Measurements from ENCODE around the gene SEMA3E.
A peak's percentile ranks its signal among the peaks of the same experiment; 100 is the strongest.

Gene SEMA3E

DNA sequence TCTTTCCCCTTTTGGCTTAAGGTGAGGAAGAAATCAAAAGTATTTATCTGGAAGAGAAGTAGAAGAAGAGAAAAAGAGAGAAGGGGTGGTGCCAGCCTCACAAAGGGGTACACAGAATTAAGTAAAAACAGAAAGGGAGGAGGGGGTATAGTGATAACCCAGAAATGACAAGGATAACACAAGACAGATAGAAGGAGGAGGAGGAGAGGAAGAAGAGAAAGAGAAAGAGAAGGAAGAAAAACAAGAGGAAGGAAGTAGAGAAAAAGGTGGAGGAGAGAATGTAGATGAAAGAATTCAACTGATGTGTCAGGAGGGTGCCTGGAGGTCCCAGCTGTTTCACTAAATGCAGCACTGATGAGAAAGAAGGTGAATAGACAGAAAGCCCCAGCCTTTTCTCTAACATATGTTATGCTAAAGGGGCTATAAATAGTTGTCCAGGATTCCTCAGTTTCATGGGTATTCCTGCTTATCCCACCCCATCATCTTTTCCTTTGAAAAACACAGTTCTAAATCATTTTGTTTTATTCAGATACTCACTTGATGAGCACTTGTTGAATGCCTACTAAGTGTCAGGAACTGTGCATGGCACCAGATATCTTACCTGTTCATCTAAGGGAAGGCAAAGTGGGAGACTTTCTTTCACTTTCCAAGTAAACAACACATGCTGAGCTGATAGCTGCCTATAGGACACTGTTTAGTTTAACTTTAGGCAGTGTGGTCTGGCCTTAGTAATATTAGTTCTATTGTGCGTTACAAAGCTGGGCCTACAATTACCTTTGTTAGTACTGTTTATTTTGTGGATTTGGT lies 8.0 kb downstream of the SEMA3E start:
- no peak for DNase-seq (ENCODE audit: low spot score)

DNA sequence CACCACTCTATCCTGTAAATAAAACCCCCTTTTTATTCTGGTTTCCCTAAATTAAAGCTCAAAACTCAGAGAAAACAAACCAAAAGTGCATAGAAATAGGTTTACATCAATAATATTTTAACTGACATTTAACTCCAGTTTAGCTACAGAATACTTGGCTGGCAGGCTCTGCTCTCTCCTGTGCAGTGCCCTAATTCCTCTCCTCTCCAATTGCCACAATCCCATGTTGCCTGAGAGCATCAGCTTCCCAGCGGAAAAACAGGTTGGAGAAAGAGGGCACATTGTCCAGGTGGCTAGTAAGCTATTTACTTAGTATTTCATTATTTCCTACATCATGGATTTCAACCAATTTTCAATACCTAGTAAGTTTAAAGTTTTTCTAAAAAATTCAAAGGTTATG lies 8.7 kb downstream of the SEMA3E start:
- no peak for DNase-seq (ENCODE audit: low spot score)

- no peak for DNase-seq (ENCODE audit: low spot score)
These were observed 15.4 kb downstream of the SEMA3E start for GRCh38 chr7:83633516-83633915.

GRCh38 chr7:83629117-83629880 lies 19.6 kb downstream of the SEMA3E start:
- DNase-seq (ENCODE audit: low spot score), result no peak

DNA sequence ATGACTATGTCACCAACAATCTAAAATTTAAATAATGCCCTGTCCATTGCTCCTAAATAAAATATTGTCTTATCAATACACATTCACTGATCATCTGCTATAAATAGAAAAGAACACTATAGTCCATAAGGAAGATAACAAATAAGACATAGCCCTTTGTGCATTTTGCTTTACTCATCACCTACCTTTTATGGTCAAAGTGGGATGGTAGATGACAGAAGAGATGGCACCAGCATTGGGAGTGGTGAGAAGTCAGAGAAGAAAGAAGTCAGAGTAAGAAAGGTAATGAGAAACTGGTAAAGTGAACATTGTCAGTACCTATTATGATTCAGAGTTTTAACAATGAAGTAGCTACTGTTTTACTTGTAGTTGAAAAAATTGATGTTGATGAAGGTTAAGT lies 31.1 kb downstream of the SEMA3E start:
- no peak for DNase-seq (ENCODE audit: low spot score)

- no peak for DNase-seq (ENCODE audit: low spot score)
These were observed 34.8 kb downstream of the SEMA3E start for GRCh38 chr7:83614112-83614511.

DNA sequence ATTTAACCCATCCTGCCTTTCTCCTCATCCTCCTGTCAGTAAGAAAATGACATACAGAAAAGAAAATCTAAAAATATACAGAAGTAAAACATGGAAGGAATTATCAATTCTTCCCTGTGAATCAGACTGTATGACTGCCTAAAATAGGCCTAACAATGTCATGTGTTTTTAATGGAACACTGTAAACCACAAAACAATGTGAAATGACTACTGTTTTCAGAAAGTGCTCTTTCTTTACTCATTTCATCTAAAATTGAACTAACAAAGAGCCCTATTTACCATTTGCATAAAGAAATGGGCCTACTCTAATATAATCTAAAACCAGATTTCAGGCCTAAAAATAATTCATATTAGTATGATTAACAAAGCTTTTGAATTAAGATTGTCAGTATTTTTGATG lies 35.7 kb downstream of the SEMA3E start:
- DNase-seq (ENCODE audit: low spot score), result no peak

DNA sequence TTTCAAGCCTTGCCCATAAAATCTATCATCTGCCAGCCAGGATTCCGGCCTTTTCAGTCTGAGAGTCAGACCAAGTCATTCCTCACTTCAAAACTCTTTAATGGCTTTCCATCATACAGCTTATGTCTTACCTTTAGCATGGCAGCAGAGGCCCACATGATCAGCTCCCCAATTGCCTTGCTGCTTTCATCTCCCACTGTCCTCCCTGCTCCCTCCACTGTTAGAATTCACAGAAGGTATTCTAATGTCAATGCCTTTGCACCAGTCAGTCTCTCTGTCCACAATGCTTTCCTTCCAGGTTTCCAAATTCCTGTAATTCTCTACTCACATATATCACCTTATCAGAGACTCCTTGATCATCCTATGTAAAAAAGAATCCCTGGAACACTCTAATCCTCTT lies 37.2 kb downstream of the SEMA3E start:
- no peak for DNase-seq (ENCODE audit: low spot score)

DNA sequence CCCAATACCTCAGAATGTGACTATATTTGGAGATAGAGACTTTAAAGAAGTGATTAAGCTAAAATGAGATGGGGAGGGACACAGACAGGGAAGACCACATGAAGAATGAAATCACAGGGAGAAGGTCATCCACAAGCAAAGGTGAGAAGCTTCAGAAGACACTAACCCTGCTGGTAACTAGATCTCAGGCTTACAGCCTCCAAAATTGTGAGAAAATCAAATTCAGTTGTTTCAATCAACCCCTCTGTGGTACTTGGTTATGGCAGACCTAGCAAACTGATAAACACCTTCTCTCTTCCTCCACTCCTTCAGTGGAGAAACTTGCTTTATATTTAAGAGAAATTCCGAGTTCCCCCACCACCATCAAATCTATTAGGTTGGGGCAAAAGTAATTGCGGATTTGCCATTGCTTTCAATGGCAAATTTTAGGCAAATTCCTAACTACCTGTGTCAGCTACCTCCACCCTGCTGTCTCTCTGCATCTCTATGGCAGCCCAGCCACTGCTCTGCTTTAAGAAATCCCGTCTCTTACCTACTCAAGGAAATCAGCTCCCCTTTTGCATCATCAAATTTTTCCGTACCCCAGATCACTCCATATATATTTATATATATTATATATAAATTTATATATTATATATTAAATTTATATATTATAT lies 38.2 kb downstream of the SEMA3E start:
- DNase-seq (ENCODE audit: low spot score), result no peak

GRCh38 chr7:83608716-83609115 lies 40.2 kb downstream of the SEMA3E start:
- no peak for DNase-seq (ENCODE audit: low spot score)

DNA sequence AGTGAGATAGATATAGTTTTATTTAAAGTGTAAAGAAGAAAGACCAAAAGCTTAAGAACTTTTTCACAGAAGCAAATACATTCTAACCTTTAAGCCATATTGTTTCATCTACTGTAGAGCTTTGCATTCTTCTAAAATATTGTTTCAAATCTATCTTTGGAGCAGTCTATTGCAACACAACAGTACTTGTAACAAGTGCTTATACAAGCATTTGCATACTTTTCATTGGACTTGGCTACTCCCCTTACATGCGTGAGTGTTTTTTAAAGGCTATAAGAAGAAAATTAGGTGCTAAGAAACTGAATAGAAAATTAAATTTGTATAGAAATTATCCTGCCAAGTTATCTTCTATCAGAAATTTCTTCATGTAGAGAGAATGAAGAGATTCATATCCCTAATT lies 45.3 kb downstream of the SEMA3E start:
- no peak for DNase-seq (ENCODE audit: low spot score)

GRCh38 chr7:83599131-83599530 lies 49.8 kb downstream of the SEMA3E start:
- no peak for DNase-seq (ENCODE audit: low spot score)

- DNase-seq (ENCODE audit: low spot score), result no peak
These were observed 54.9 kb downstream of the SEMA3E start for GRCh38 chr7:83593921-83594475.

- no peak for DNase-seq (ENCODE audit: low spot score)
These were observed 60.2 kb downstream of the SEMA3E start for GRCh38 chr7:83588602-83589240.

GRCh38 chr7:83586281-83586680 lies 62.7 kb downstream of the SEMA3E start:
- DNase-seq (ENCODE audit: low spot score), result no peak

DNA sequence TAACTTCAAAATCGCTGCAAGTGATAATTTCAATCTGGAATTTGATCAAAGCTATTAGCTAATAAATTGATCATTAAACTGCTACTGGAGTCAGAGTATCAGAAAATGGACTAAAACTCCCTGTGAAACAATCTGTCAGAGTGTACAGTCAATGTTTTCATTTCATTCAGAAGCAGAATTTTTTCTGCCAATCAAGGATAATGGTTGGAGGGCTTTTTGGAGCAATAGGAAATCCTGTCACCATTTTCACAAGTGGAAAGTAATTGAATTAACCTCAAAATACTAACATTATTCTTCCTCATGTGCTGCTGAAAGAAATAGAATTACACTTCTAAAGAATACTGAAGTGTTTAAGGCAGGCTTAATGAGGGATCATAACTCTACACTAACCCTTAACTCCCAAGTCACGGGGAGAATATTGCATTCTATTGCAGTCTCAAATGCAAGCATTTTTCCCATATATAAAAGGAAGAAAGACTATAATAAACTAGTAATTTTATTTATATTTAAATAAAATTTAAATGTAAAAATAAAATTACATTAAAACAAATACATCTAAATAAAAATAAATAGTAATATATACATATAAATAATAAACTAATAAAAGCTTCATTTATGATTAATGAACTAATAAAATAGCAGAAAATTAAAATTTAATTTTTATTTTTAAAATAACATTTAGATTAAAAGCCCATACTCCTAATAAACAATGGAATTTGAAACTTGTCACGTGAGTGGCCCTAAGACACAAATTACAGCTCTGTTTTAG lies 67.1 kb downstream of the SEMA3E start:
- DNase-seq (ENCODE audit: low spot score), result no peak

DNA sequence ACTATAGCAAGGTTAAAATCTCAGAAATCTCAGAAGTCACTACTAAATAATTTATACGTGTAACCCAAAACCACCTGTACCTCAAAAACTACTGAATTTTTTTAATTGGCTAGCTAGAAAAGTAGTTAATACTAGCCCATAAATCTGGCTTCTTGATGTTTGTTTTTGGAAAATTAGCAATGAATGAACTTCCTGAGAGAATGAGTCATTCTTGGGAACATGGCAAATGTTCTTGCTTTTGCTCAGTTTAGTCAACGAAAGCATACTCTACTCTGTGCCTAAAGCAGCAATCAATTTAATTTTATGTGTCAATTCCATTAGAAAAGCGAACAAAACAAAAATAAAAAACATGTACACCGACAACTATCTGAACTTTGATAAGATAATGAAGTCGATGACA lies 69.2 kb downstream of the SEMA3E start:
- peak; percentile 1 for DNase-seq (ENCODE audit: low spot score)

GRCh38 chr7:83575436-83575835 lies 73.5 kb downstream of the SEMA3E start:
- DNase-seq (ENCODE audit: low spot score), result no peak

DNA sequence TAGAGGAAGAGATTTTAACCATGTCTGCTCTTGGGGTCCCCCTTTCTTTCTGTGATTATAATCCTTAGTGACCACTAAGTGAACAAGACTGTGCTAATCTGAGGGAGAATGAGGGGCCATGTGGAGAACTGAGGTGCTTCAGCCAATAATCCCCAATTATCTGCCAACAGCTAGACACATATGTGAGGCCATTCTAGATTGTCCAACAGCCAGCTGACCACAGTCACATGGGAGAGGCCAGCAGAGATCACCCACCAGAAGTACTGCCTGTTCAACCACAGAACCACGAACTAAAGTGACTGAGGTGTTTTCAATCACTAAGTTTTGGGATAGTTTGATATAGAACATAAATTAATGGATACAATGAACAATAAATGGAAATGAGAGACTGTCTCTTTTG lies 74.3 kb downstream of the SEMA3E start:
- no peak for DNase-seq (ENCODE audit: low spot score)

DNA sequence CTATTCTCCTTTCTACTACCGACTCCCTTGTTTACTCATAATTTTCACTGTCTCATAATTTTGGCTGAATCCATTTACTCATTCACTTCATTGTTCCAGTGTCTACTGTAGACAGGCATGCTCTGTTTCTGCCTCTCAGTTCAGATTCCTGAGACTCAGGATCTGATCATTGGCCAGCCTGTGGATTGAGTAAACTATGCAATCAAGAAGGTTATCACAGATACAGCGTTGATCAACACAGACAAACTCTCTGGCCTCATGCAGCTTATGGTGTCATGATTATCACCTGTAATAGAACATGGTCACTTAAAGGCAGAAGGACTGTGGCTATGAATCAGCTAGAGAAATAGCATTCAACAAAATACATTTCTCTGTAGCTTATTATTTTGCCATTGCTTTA lies 86.0 kb downstream of the SEMA3E start:
- no peak for DNase-seq (ENCODE audit: low spot score)

- DNase-seq (ENCODE audit: low spot score), result no peak
These were observed 86.7 kb downstream of the SEMA3E start for GRCh38 chr7:83562289-83562688.
